Transverse colon (tissue), 3 donors: ENCODE results near the gene TC2N.

ENCODE experiments used
- EP300 ChIP-seq: sonication (generic); formaldehyde crosslinking; IDR thresholded peaks from one replicate; pipeline ENCODE4 v1.6.1; 2017; ENCODE audit warnings: antibody characterized with exemption, low read depth
- TF ChIP-seq, protein P1 (sequence below), 5 experiments: fragments of 200-600 bp in 3 of 5; fragments of 450-650 bp in 2 of 5; sonication (generic) in 3 of 5; IDR thresholded peaks; 1 replicate in 2 of 5; 2 replicates in 3 of 5; pipeline ENCODE4 v1.5.1; 2016 to 2017; ENCODE audit warnings: antibody characterized with exemption in 5 of 5, inconsistent platforms in 3 of 5, mild to moderate bottlenecking in 2 of 5, moderate library complexity in 1 of 5

DNA sequence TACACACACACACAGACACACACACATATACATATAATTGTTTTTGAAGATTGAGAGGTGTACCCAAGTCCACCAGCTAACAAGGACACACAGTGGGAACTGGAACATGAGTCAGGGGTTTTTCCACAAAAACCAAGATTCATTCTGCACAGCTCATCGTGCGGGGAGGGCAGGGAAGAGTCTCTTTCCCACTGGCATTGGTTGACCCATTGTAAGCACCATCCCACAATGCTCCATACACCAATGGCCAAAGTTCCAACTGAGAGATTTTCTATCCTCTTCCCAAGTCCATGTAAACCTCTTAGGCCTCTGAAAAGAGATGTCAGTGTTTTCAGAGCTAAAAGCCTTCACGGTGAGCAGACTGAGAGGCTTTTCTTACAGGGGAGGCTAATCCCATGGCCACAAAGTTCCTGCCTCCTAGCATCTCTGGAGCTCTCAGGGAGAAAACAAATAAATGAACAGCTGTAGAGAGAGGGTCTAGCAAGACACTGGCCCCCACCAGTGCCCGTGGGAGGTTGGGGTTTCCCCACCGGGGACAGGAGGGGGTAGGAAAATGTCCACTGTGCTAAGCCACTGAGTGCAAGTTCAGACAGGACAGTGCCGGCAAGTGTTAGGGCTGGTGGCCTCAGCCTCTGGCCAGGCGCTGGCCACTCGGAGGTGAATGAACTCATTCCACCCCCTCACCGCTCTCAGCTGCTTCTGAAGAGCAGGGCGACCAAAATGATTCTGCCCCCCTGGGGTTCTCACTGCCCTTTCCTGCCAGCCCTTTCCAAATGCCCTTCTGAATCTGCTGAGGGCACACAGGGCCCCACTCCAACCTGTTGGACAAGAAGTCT, 21.5 kb upstream of the TC2N start:
- TF ChIP-seq, protein P1, sequence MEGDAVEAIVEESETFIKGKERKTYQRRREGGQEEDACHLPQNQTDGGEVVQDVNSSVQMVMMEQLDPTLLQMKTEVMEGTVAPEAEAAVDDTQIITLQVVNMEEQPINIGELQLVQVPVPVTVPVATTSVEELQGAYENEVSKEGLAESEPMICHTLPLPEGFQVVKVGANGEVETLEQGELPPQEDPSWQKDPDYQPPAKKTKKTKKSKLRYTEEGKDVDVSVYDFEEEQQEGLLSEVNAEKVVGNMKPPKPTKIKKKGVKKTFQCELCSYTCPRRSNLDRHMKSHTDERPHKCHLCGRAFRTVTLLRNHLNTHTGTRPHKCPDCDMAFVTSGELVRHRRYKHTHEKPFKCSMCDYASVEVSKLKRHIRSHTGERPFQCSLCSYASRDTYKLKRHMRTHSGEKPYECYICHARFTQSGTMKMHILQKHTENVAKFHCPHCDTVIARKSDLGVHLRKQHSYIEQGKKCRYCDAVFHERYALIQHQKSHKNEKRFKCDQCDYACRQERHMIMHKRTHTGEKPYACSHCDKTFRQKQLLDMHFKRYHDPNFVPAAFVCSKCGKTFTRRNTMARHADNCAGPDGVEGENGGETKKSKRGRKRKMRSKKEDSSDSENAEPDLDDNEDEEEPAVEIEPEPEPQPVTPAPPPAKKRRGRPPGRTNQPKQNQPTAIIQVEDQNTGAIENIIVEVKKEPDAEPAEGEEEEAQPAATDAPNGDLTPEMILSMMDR (IDR thresholded peaks at IDR 0.05) = no peak
- no peak for TF ChIP-seq EP300
